ENCODE results near the gene HDAC7. TPM values are rescaled to one million over a fixed set of nuclear protein-coding genes. Genes with fewer than 3 reads are reported as not detected.
A peak's percentile ranks its signal among the peaks of the same experiment; 100 is the strongest.

HDAC7 gene
- total and polyA plus RNA-seq, 7 donors: 11.0 to 27.8 (median 22.2) TPM

DNA sequence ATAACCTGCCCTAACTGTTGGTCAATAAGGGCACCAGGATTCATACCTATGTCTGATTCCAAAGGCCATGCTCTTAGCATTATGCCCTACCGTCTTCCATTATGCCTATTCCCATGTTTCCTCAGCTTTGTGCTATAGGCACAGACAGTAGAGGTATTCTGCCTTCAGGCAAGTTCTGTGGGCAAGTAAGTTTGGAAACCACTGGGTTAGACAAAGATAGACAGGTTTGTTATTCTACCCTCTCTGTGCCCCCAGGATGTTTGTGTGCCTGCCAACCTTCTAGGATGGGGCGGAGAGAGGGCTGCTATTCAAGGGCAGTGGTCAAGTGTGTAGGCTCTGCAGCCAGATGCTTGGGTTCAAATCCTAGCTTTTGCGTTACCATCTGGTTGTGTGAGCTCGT is 65.6 kb downstream of the HDAC7 start:
- 79 to 86% (median 82%) methylated on average over 4 of the region's 4 CpGs for WGBS, 3 donors
- peaks cover 0 to 3% of the 10 kb centered on the region in 2 donors for H3K36me3 ChIP-seq (ENCODE audit: insufficient read depth in 1 of 2, low read depth in 1 of 2)
- no peaks in the 10 kb centered on the region for H3K9me3 ChIP-seq
- peak overlapping the region; percentile 34 for H3K4me3 ChIP-seq
- DNase-seq: no peak
- intact Hi-C loops (cut with DNase I): no loop called here
- peak overlapping the region; percentile 89 for H3K27ac ChIP-seq
- H3K4me1 ChIP-seq: peaks cover 38% of the 10 kb centered on the region
- no peaks in the 10 kb centered on the region for H3K27me3 ChIP-seq (ENCODE audit: insufficient read depth in 3 of 3, low read length in 2 of 3)
- TF ChIP-seq, protein P1, sequence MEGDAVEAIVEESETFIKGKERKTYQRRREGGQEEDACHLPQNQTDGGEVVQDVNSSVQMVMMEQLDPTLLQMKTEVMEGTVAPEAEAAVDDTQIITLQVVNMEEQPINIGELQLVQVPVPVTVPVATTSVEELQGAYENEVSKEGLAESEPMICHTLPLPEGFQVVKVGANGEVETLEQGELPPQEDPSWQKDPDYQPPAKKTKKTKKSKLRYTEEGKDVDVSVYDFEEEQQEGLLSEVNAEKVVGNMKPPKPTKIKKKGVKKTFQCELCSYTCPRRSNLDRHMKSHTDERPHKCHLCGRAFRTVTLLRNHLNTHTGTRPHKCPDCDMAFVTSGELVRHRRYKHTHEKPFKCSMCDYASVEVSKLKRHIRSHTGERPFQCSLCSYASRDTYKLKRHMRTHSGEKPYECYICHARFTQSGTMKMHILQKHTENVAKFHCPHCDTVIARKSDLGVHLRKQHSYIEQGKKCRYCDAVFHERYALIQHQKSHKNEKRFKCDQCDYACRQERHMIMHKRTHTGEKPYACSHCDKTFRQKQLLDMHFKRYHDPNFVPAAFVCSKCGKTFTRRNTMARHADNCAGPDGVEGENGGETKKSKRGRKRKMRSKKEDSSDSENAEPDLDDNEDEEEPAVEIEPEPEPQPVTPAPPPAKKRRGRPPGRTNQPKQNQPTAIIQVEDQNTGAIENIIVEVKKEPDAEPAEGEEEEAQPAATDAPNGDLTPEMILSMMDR (IDR thresholded peaks at IDR 0.05): no peak
- ATAC-seq: no peak

DNA sequence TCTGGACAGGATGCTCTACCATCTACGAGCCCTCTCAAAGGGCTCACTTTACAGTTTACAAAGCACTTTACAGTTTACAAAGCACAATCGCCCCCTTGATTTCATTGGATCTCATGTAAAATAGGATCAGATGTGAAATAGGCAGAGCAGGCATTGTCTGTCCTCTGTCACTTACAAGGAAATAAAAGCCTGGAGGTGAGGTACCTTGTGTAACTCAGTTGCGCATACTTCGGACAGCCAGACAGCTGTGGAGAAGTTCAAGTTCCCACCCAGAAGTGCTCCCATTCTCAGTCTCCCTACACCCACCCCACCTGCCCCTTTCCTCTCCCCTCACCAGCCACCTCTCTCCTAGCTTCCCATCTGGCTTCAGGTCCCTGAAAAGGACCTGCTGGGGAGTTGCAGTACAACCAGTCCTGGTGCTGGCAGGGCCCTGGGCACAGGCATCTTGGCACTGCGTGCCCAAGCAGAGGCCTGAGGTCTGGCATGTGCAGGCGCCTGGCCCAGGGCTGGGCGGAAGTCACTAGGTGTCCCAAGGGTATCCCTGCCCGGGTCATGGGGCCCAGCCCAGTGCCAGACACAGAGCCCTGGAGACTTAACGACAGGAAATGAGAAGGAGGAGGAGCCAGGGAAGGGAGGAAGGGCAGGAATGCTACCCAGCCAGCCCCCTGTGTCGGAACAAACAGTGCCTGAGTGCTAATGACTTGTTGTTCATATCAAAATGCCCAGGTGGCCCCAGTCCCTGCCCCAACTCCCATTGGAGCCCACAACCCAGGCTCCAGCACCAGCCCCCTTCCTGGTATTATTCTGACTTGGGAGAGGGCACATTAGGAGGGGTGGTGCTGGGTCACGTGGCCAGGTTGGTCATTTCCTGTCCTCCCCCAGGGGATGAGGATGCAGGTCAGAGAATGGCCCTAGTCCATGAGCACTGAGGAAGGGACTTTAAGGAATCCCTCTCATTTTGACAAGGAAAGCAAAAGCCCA is 66.4 kb downstream of the HDAC7 start:
- Histone ChIP-seq H3K4me1 (peaks cover 38% of the 10 kb centered on the region), H3K27ac (peak overlapping the region; percentile 89), H3K4me3 (peak overlapping the region; percentile 34), H3K36me3 (ENCODE audit: insufficient read depth in 1 of 2, low read depth in 1 of 2) (peaks cover 0 to 3% of the 10 kb centered on the region in 2 donors), H3K27me3 (ENCODE audit: insufficient read depth in 3 of 3, low read length in 2 of 3) (no peaks in the 10 kb centered on the region), H3K9me3 (no peaks in the 10 kb centered on the region)
- ATAC-seq (peak; percentile 95 to 98 (median 95)), DNase-seq (peak; percentile 86 to 96)
- intact Hi-C loops (cut with DNase I): no loop called here
- WGBS, 3 donors: 27 to 30% (median 29%) methylated on average over 11 of the region's 11 CpGs
- TF ChIP-seq, protein P1 (IDR thresholded peaks at IDR 0.05): no peak

DNA sequence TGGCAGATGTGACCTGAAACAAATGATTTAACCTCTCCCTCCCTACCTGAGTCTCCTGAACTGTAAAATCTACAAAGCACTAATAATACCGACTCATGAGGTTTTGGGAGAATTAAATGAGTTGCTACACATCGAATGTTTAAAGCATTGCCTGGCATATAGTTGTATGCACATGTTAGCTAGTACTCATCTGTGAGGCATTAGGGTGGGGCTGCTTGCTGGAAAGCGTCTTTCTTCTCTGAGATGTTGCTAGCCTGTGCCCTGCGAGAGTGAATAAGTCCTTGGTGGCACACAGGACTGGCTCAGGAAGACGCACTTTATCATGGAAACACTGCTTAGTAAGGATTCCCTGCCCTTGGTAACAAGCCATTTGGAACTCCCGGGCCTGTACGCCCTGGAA is 67.2 kb downstream of the HDAC7 start:
- DNase-seq (no peak), ATAC-seq (no peak)
- Histone ChIP-seq H3K4me1 (peaks cover 38% of the 10 kb centered on the region), H3K27ac (peak overlapping the region; percentile 89), H3K36me3 (ENCODE audit: insufficient read depth in 1 of 2, low read depth in 1 of 2) (peaks cover 0 to 3% of the 10 kb centered on the region in 2 donors), H3K9me3 (no peaks in the 10 kb centered on the region), H3K4me3 (no peak overlapping the region), H3K27me3 (ENCODE audit: insufficient read depth in 3 of 3, low read length in 2 of 3) (no peaks in the 10 kb centered on the region)
- 54 to 60% (median 56%) methylated on average over 7 of the region's 7 CpGs for WGBS, 3 donors
- TF ChIP-seq, protein P1 (IDR thresholded peaks at IDR 0.05): no peak
- intact Hi-C loops (cut with DNase I): no loop called here

DNA sequence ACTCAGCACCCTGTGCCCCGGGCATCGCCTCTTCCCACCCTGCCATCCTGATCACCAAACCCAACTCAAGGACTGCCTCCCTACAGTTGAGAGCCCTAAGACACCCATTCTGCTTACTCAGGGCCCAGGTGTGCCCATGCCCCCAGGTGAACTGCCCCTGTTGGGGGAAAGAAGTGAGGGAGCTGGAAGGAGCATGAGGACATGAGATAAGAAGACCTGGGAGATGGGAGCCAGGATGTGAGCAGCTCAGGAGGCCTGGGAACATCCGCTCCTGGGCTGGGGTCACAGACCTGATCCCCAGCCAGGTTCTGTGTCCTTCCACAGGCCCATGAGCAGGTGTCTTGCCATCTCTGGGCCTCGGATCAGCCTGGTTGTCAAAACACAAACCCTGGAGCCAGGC is 67.6 kb downstream of the HDAC7 start:
- WGBS, 3 donors: 79 to 82% (median 82%) methylated on average over 4 of the region's 4 CpGs
- ATAC-seq (no peak), DNase-seq (no peak)
- peak overlapping the region; percentile 89 for H3K27ac ChIP-seq
- H3K4me1 ChIP-seq: peaks cover 38% of the 10 kb centered on the region
- intact Hi-C loops (cut with DNase I): no loop called here
- no peaks in the 10 kb centered on the region for H3K27me3 ChIP-seq (ENCODE audit: insufficient read depth in 3 of 3, low read length in 2 of 3)
- no peak overlapping the region for H3K4me3 ChIP-seq
- no peaks in the 10 kb centered on the region for H3K9me3 ChIP-seq
- peaks cover 0 to 3% of the 10 kb centered on the region in 2 donors for H3K36me3 ChIP-seq (ENCODE audit: insufficient read depth in 1 of 2, low read depth in 1 of 2)
- TF ChIP-seq, protein P1 (IDR thresholded peaks at IDR 0.05): no peak
